HEK293 (cell line): ENCODE results near the gene HAAO.

Experiments
- CTCF ChIP-seq: fragments of 450-650 bp; formaldehyde crosslinking; IDR thresholded peaks from 2 replicates; pipeline ENCODE4 v1.5.1; 2016; ENCODE audit warnings: missing biosample characterization, missing genetic modification characterization
- KLF16 ChIP-seq: fragments of 450-650 bp; formaldehyde crosslinking; IDR thresholded peaks from 2 replicates; pipeline ENCODE4 v1.5.1; 2017; ENCODE audit warnings: missing biosample characterization, missing genetic modification characterization
- PATZ1 ChIP-seq: fragments of 450-650 bp; formaldehyde crosslinking; IDR thresholded peaks from 2 replicates; pipeline ENCODE4 v1.5.1; 2016; ENCODE audit warnings: missing biosample characterization, missing genetic modification characterization
- SETDB1 ChIP-seq: IDR thresholded peaks from one replicate; pipeline ENCODE4 v1.6.1; 2017; ENCODE audit warnings: mild to moderate bottlenecking, low read length, moderate library complexity, mixed read lengths; ENCODE audit not compliant: insufficient read length
- ZBTB1 ChIP-seq: fragments of 450-650 bp; formaldehyde crosslinking; IDR thresholded peaks from 2 replicates; pipeline ENCODE4 v1.5.1; 2016; ENCODE audit warnings: missing biosample characterization, missing genetic modification characterization
- ZNF157 ChIP-seq: fragments of 450-650 bp; formaldehyde crosslinking; IDR thresholded peaks from 2 replicates; pipeline ENCODE4 v1.5.1; 2016; ENCODE audit warnings: missing biosample characterization, missing genetic modification characterization
- ZNF221 ChIP-seq: fragments of 450-650 bp; formaldehyde crosslinking; IDR thresholded peaks from 2 replicates; pipeline ENCODE4 v1.5.1; 2017; ENCODE audit warnings: missing biosample characterization, missing genetic modification characterization, borderline replicate concordance
- ZNF341 ChIP-seq: fragments of 450-650 bp; formaldehyde crosslinking; IDR thresholded peaks from 2 replicates; pipeline ENCODE4; 2016; ENCODE audit warnings: low read depth, missing biosample characterization, missing genetic modification characterization
- ZNF510 ChIP-seq: fragments of 450-650 bp; formaldehyde crosslinking; IDR thresholded peaks from 2 replicates; pipeline ENCODE4 v1.5.1; 2018; ENCODE audit warnings: mild to moderate bottlenecking, missing genetic modification characterization, missing biosample characterization; ENCODE audit not compliant: insufficient replicate concordance
- ZNF843 ChIP-seq: fragments of 450-650 bp; formaldehyde crosslinking; IDR thresholded peaks from 2 replicates; pipeline ENCODE4 v1.5.1; 2016; ENCODE audit warnings: missing biosample characterization, missing genetic modification characterization

GRCh38 chr2:42769583-42770287 is 22.6 kb downstream of the HAAO start:
- TF ChIP-seq ZBTB1 (tag by site-specific recombination): no peak
- TF ChIP-seq ZNF221 (tag by site-specific recombination): no peak
- TF ChIP-seq ZNF341 (tag by site-specific recombination): no peak
- no peak for TF ChIP-seq PATZ1 (tag by site-specific recombination)
- TF ChIP-seq ZNF510 (tag by site-specific recombination): no peak
- no peak for TF ChIP-seq SETDB1
- TF ChIP-seq CTCF (tag by site-specific recombination): no peak
- no peak for TF ChIP-seq KLF16 (tag by site-specific recombination)
- no peak for TF ChIP-seq ZNF843 (tag by site-specific recombination)
- no peak for TF ChIP-seq ZNF157
